Epithelial cell of proximal tubule (primary cell): ENCODE results near the gene MDH1B. TPM values are rescaled to one million over a fixed set of nuclear protein-coding genes. Genes with fewer than 3 reads are reported as not detected.
A peak's percentile ranks its signal among the peaks of the same experiment; 100 is the strongest.

Experiments
- DNase-seq: peaks from one replicate; pipeline ENCODE4 v3.0.0-alpha.2; 2011; ENCODE audit warnings: low read depth
- H3K4me3 ChIP-seq: 2 replicates; pipeline ENCODE4 v1.5.1; 2011; ENCODE audit warnings: low read depth, mild to moderate bottlenecking, low read length
- CTCF ChIP-seq: conservative IDR thresholded peaks from 2 replicates; pipeline ENCODE4 v1.5.1; 2012; ENCODE audit warnings: low read depth, mild to moderate bottlenecking, low read length
- total RNA-seq: library from RNA; depleted of rRNA; stranded (reverse); fragments of >200 nt; gene quantifications from 2 replicates; pipeline ENCODE4 v1.2.3, GENCODE V29; 2015

Gene MDH1B
- total RNA-seq, 1 donor from 2014 or later = 0.23 TPM

- no peak overlapping the region for H3K4me3 ChIP-seq
- DNase-seq = peak; percentile 32
- peak; percentile 69 for TF ChIP-seq CTCF
Observed at GRCh38 chr2:206693399-206694137, 71.6 kb downstream of the MDH1B start.

- no peak for TF ChIP-seq CTCF
- no peak for DNase-seq
- H3K4me3 ChIP-seq = no peak overlapping the region
Observed at GRCh38 chr2:206692971-206693370, 72.2 kb downstream of the MDH1B start.

GRCh38 chr2:206688990-206689389 is 76.1 kb downstream of the MDH1B start:
- no peak overlapping the region for H3K4me3 ChIP-seq
- no peak for DNase-seq
- TF ChIP-seq CTCF = no peak

- DNase-seq = no peak
- no peak for TF ChIP-seq CTCF
- H3K4me3 ChIP-seq = no peak overlapping the region
Observed at GRCh38 chr2:206688453-206688852, 76.7 kb downstream of the MDH1B start.

Other genes with a start within 250 kb of the MDH1B start
- gene FAM237A, start 122.8 kb downstream of the MDH1B start, total RNA-seq = not detected in 2 replicates
- not detected in 2 replicates for gene DYTN, start 46.9 kb downstream of the MDH1B start, total RNA-seq
- 29.7 and 56.3 TPM in 2 replicates for gene FASTKD2, start 278 bp upstream of the MDH1B start, total RNA-seq
- not detected in 2 replicates for gene CPO, start 174.2 kb upstream of the MDH1B start, total RNA-seq